Endothelial cell of umbilical vein (primary cell): Measurements from ENCODE around the gene LPP. TPM values are rescaled to one million over a fixed set of nuclear protein-coding genes. Genes with fewer than 3 reads are reported as not detected.

Experiments used
- BruUV-seq: library from RNA; stranded (reverse); fragments of 400-500 nt; replicated peaks from 2 replicates; lab custom pipeline; 2021; lab: Mats Ljungman, UMichigan
- CTCF ChIA-PET: fragments of 300-600, 350-600 bp; sonication (Branson Sonifier 250); formaldehyde crosslinking; loops from one replicate; lab custom pipeline; 2021; ENCODE audit warnings: antibody characterized with exemption, inconsistent platforms; lab: Charles Lee
- POLR2A ChIA-PET: fragments of 300-600, 350-600 bp; sonication (Branson Sonifier 250); formaldehyde crosslinking; loops from one replicate; lab custom pipeline; 2021; ENCODE audit warnings: antibody characterized with exemption, inconsistent platforms; lab: Charles Lee
- DNase-seq: peaks from one replicate; pipeline ENCODE4 v3.0.0-alpha.2; 2011; ENCODE audit warnings: low read depth, low spot score
- FAIRE-seq: peaks from 2 replicates; lab custom pipeline; 2011; peaks lifted over from hg19 to GRCh38; lab: Jason Lieb, UNC
- H2AFZ ChIP-seq: 2 replicates; pipeline ENCODE4 v1.6.0; 2012; ENCODE audit warnings: low read depth, low read length, control low read depth, inconsistent platforms
- H3K27ac ChIP-seq: 2 replicates; pipeline ENCODE4 v1.5.1; 2011; ENCODE audit warnings: low read depth, mild to moderate bottlenecking, control low read depth, low read length, moderate library complexity; ENCODE audit not compliant: insufficient read depth
- H3K27me3 ChIP-seq, 2 experiments: 2 replicates each; pipeline versions ENCODE4 v1.6.0 to v1.6.1; 2011; ENCODE audit warnings: low read length in 2 of 2, mixed read lengths in 1 of 2; ENCODE audit not compliant: control insufficient read depth in 2 of 2, insufficient read depth in 2 of 2
- H3K36me3 ChIP-seq, 2 experiments: 2 replicates in 1 of 2; 3 replicates in 1 of 2; pipeline ENCODE4 v1.5.1; 2011; ENCODE audit warnings: low read length in 2 of 2, mild to moderate bottlenecking in 1 of 2, moderate library complexity in 1 of 2; ENCODE audit not compliant: control insufficient read depth in 2 of 2, insufficient read depth in 2 of 2; ENCODE audit errors: extremely low read depth in 1 of 2
- H3K4me1 ChIP-seq: 3 replicates; pipeline ENCODE4 v1.5.1; 2011; ENCODE audit warnings: mild to moderate bottlenecking, low read length; ENCODE audit not compliant: control insufficient read depth, insufficient read depth; ENCODE audit errors: extremely low read depth
- H3K4me2 ChIP-seq: 2 replicates; pipeline ENCODE4 v1.6.1; 2011; ENCODE audit warnings: low read length, control low read depth, mixed read lengths; ENCODE audit not compliant: insufficient read depth
- H3K4me3 ChIP-seq, 3 experiments: fragments of 200-600 bp in 1 of 3; sonication (generic), shearing (Covaris generic) in 1 of 3; replicated peaks in 1 of 3; 2 replicates each; pipeline ENCODE4 v1.5.1; 2011 to 2016; ENCODE audit warnings: control low read depth in 3 of 3, low read length in 3 of 3, mild to moderate bottlenecking in 2 of 3, inconsistent platforms in 1 of 3, low read depth in 1 of 3, moderate library complexity in 1 of 3; ENCODE audit not compliant: insufficient read depth in 1 of 3
- H3K79me2 ChIP-seq: 2 replicates; pipeline ENCODE4 v1.6.0; 2012; ENCODE audit warnings: low read length, inconsistent platforms; ENCODE audit not compliant: control insufficient read depth, insufficient read depth
- H3K9ac ChIP-seq: replicated peaks from 2 replicates; pipeline ENCODE3; 2011; ENCODE audit warnings: low read length, control low read depth; ENCODE audit not compliant: insufficient read depth; ENCODE audit errors: extremely low read depth
- H3K9me1 ChIP-seq: replicated peaks from 3 replicates; pipeline ENCODE4 v1.6.0; 2011; ENCODE audit warnings: mild to moderate bottlenecking, low read length; ENCODE audit not compliant: control insufficient read depth, insufficient read depth; ENCODE audit errors: extremely low read depth
- H3K9me3 ChIP-seq: replicated peaks from 2 replicates; pipeline ENCODE4 v1.5.1; 2012; ENCODE audit warnings: low read length, inconsistent platforms; ENCODE audit not compliant: control insufficient read depth, insufficient read depth
- H4K20me1 ChIP-seq: replicated peaks from 2 replicates; pipeline ENCODE3; 2011; ENCODE audit warnings: mild to moderate bottlenecking, low read length; ENCODE audit not compliant: control insufficient read depth, insufficient read depth; ENCODE audit errors: extremely low read depth
- CTCF ChIP-seq, 2 donors: IDR thresholded peaks; 1 replicate in 1 of 2; 2 replicates in 1 of 2; pipeline ENCODE4 v1.5.1; 2011; ENCODE audit warnings: low read length in 2 of 2, mild to moderate bottlenecking in 2 of 2, moderate library complexity in 2 of 2, control low read depth in 1 of 2, inconsistent platforms in 1 of 2, low read depth in 1 of 2; ENCODE audit not compliant: insufficient read depth in 1 of 2; ENCODE audit errors: extremely low read depth in 1 of 2
- EZH2 ChIP-seq: IDR thresholded peaks from 2 replicates; pipeline ENCODE4 v1.6.1; 2012; ENCODE audit warnings: borderline replicate concordance, low read depth, mild to moderate bottlenecking, moderate library complexity, low read length, inconsistent platforms; ENCODE audit not compliant: severe bottlenecking
- FOS ChIP-seq: IDR thresholded peaks from 2 replicates; pipeline ENCODE4 v1.6.1; 2011; ENCODE audit warnings: mild to moderate bottlenecking, low read length, moderate library complexity, borderline replicate concordance; ENCODE audit not compliant: insufficient read depth
- GATA2 ChIP-seq: IDR thresholded peaks from 2 replicates; pipeline ENCODE4 v1.7.0; 2011; ENCODE audit warnings: low read depth, mild to moderate bottlenecking, moderate library complexity, mixed read lengths, low read length; ENCODE audit not compliant: insufficient read length, insufficient read depth
- JUN ChIP-seq: IDR thresholded peaks from 2 replicates; pipeline ENCODE4 v1.6.1; 2011; ENCODE audit warnings: borderline replicate concordance, low read depth; ENCODE audit not compliant: insufficient read length, insufficient read depth
- MAX ChIP-seq: IDR thresholded peaks from 2 replicates; pipeline ENCODE4 v1.6.1; 2011; ENCODE audit not compliant: insufficient read depth, insufficient read length
- MYC ChIP-seq: IDR thresholded peaks from one replicate; pipeline ENCODE4 v1.6.1; 2011; ENCODE audit warnings: mild to moderate bottlenecking, low read depth, low read length
- POLR2A ChIP-seq: IDR thresholded peaks from 2 replicates; pipeline ENCODE4 v1.6.1; 2012; ENCODE audit warnings: low read depth, mild to moderate bottlenecking, control low read depth, low read length
- POLR2AphosphoS5 ChIP-seq: IDR thresholded peaks from 2 replicates; pipeline ENCODE4 v1.6.1; 2012; ENCODE audit warnings: low read depth, mild to moderate bottlenecking, control low read depth, low read length, moderate library complexity; ENCODE audit not compliant: insufficient read depth
- dilution Hi-C: fragments of 300-500 bp; cut with MboI; formaldehyde crosslinking; loops from one replicate; pipeline ENCODE4 v1.15.0; 2019; ENCODE audit warnings: low sequenced_read_pairs; ENCODE audit not compliant: extremely low pct_ligation_motif_present
- intact Hi-C: fragments of 100-400 bp; cut with micrococcal nuclease; formaldehyde crosslinking; loops from one replicate; pipeline ENCODE4 v1.10.0; 2022
- polyA plus RNA-seq, 4 experiments: library from polyadenylated mRNA; depleted of rRNA in 3 of 4; stranded (reverse) in 3 of 4; unstranded in 1 of 4; fragments of >200 nt; gene quantifications; 2 replicates each; pipeline versions ENCODE4 v1.2.1 to v1.2.3, GENCODE V29; 2011 to 2012; ENCODE audit warnings: missing spikeins in 1 of 4
- total RNA-seq: library from RNA; stranded (reverse); gene quantifications from 2 replicates; pipeline ENCODE4 v1.2.3, GENCODE V29; 2021

LPP gene
- total and polyA plus RNA-seq, 2 donors (not counting 3 experiments of a cell fraction or from before 2014, with no cell fraction given), result 16.9 to 153 TPM

- DNase-seq, result no peak
- no peak overlapping the region for H3K4me3 ChIP-seq
- no peaks in the 10 kb centered on the region for H4K20me1 ChIP-seq
- no peak for FAIRE-seq
- intact Hi-C loops (no loop called here), dilution Hi-C loops (no loop called here)
- no peak overlapping the region for H2AFZ ChIP-seq
- no peak overlapping the region for H3K4me2 ChIP-seq
- no peaks in the 10 kb centered on the region for H3K9me3 ChIP-seq
- H3K9ac ChIP-seq, result no peak overlapping the region
- ChIA-PET POLR2A (no interaction called here), CTCF (interaction anchor here (1.4 kb wide), 2 partner anchors 143 to 950 kb away, joined by 3 to 4 read pairs; no protein-coding TSS in a partner anchor)
- no peaks in the 10 kb centered on the region for H3K79me2 ChIP-seq
- TF ChIP-seq POLR2A (no peak), MYC (no peak), FOS (no peak), GATA2 (no peak), JUN (no peak), MAX (no peak), CTCF (IDR thresholded peaks at IDR 0.05; ENCODE audit: extremely low read depth in 1 of 2, insufficient read depth in 1 of 2, low read depth in 1 of 2, low read length in 2 of 2) (no peak), EZH2 (no peak), POLR2AphosphoS5 (no peak)
- no peaks in the 10 kb centered on the region for H3K27me3 ChIP-seq
- no peaks in the 10 kb centered on the region for H3K36me3 ChIP-seq
- no TSS peak for BruUV-seq
- no peaks in the 10 kb centered on the region for H3K9me1 ChIP-seq
- no peak overlapping the region for H3K27ac ChIP-seq
- H3K4me1 ChIP-seq, result peaks cover 7% of the 10 kb centered on the region
Measured at GRCh38 chr3:188690064-188690463, 536.1 kb downstream of the LPP start.
